HFFc6 (cell line): Measurements from ENCODE around the gene CTDSP2. TPM values are rescaled to one million over a fixed set of nuclear protein-coding genes. Genes with fewer than 3 reads are reported as not detected.
"Not testable (repeated sequence)": the region's sequence is repeated elsewhere in the genome, so short reads cannot be mapped to it uniquely, and the experiment has no call there.

Experiments
- DNase-seq: peaks from one replicate; pipeline ENCODE4 v3.0.0-alpha.2; 2018
- H3K27ac Mint-ChIP-seq: 2 replicates; pipeline ENCODE4 v1.8.0; 2020; ENCODE audit warnings: mild to moderate bottlenecking, mixed read lengths
- H3K27me3 Mint-ChIP-seq: 2 replicates; pipeline ENCODE4 v1.8.0; 2021; ENCODE audit warnings: mild to moderate bottlenecking, moderate library complexity, mixed read lengths; ENCODE audit not compliant: insufficient read depth
- H3K36me3 Mint-ChIP-seq: 2 replicates; pipeline ENCODE4 v1.8.0; 2021; ENCODE audit warnings: low read depth, mixed read lengths
- H3K4me1 Mint-ChIP-seq: 2 replicates; pipeline ENCODE4 v1.8.0; 2020; ENCODE audit warnings: low read depth, mixed read lengths
- H3K4me3 Mint-ChIP-seq: 2 replicates; pipeline ENCODE4 v1.8.0; 2020; ENCODE audit warnings: mild to moderate bottlenecking, moderate library complexity, mixed read lengths
- H3K9me3 Mint-ChIP-seq: 2 replicates; pipeline ENCODE4 v1.8.0; 2020; ENCODE audit warnings: mild to moderate bottlenecking, mixed read lengths
- total RNA-seq, 6 experiments: library from RNA; stranded (reverse); fragmentation: NEBNext Ultra II Directional; extraction: Animal tissue kit (Norgen Biotek cat#: 25700); gene quantifications; 2 replicates in 1 of 6; 3 replicates in 5 of 6; pipeline ENCODE4 v1.2.3, GENCODE V29; 2021
- TF ChIP-seq, protein P1 (sequence below): fragments of 200-600 bp; sonication (generic); IDR thresholded peaks from 2 replicates; pipeline ENCODE4 v1.5.0; 2021; ENCODE audit warnings: antibody characterized with exemption, mild to moderate bottlenecking

The CTDSP2 gene
- total RNA-seq, 6 experiments from 2014 or later = 99.2 to 128 (median 111) TPM

GRCh38 chr12:57889500-57889989 is 43.0 kb upstream of the CTDSP2 start:
- Mint-ChIP-seq H3K4me1 (peaks cover 82% of the 10 kb centered on the region), H3K9me3 (peaks cover 6% of the 10 kb centered on the region; the same call in 1 of the 2 replicates), H3K27me3 (peaks cover 1% of the 10 kb centered on the region; the same call in 1 of the 2 replicates), H3K4me3 (peak overlapping the region; percentile 78), H3K36me3 (no peaks in the 10 kb centered on the region), H3K27ac (peak overlapping the region; percentile 84)
- TF ChIP-seq, protein P1, sequence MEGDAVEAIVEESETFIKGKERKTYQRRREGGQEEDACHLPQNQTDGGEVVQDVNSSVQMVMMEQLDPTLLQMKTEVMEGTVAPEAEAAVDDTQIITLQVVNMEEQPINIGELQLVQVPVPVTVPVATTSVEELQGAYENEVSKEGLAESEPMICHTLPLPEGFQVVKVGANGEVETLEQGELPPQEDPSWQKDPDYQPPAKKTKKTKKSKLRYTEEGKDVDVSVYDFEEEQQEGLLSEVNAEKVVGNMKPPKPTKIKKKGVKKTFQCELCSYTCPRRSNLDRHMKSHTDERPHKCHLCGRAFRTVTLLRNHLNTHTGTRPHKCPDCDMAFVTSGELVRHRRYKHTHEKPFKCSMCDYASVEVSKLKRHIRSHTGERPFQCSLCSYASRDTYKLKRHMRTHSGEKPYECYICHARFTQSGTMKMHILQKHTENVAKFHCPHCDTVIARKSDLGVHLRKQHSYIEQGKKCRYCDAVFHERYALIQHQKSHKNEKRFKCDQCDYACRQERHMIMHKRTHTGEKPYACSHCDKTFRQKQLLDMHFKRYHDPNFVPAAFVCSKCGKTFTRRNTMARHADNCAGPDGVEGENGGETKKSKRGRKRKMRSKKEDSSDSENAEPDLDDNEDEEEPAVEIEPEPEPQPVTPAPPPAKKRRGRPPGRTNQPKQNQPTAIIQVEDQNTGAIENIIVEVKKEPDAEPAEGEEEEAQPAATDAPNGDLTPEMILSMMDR = no peak
- DNase-seq = peak; percentile 39

- Mint-ChIP-seq H3K36me3 (no peaks in the 10 kb centered on the region), H3K27me3 (peaks cover 1% of the 10 kb centered on the region; the same call in 1 of the 2 replicates), H3K4me3 (peak overlapping the region; percentile 78), H3K4me1 (peaks cover 73% of the 10 kb centered on the region), H3K9me3 (peaks cover 6% of the 10 kb centered on the region; the same call in 1 of the 2 replicates), H3K27ac (peak overlapping the region; percentile 84)
- TF ChIP-seq, protein P1 = no peak
- peak; percentile 73 for DNase-seq
Observed at GRCh38 chr12:57888409-57889157, 42.1 kb upstream of the CTDSP2 start.

GRCh38 chr12:57887631-57888408 is 41.3 kb upstream of the CTDSP2 start:
- peak; percentile 73 for DNase-seq
- Mint-ChIP-seq H3K27ac (peak overlapping the region; percentile 84), H3K4me3 (peak overlapping the region; percentile 78), H3K27me3 (peaks cover 1% of the 10 kb centered on the region; the same call in 1 of the 2 replicates), H3K36me3 (no peaks in the 10 kb centered on the region), H3K4me1 (peaks cover 66% of the 10 kb centered on the region), H3K9me3 (peaks cover 6% of the 10 kb centered on the region; the same call in 1 of the 2 replicates)
- TF ChIP-seq, protein P1 = no peak

DNA sequence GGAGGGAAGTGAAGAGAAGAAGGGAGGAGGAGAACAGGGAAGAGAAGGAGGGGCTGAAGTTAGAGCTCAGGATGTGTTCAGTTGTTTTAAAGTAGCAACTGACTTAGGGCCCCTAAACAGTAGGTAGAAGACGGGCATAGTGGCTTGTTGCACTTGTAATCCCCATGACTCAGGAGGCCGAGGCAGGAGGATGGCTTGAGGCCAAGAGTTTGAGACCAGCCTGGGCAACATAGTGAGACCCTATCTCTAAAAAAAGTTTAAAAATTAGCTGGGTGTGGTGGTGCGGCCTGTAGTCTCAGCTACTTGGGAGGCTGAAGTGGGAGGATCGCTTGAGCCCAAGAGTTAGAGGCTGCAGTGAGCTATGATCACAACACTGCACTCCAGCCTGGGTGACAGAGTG is 40.4 kb upstream of the CTDSP2 start:
- Mint-ChIP-seq H3K4me3 (peak overlapping the region; percentile 78), H3K4me1 (peaks cover 60% of the 10 kb centered on the region), H3K27ac (peak overlapping the region; percentile 45)
- not testable (repeated sequence) for DNase-seq, H3K9me3 Mint-ChIP-seq, H3K36me3 Mint-ChIP-seq, H3K27me3 Mint-ChIP-seq

DNA sequence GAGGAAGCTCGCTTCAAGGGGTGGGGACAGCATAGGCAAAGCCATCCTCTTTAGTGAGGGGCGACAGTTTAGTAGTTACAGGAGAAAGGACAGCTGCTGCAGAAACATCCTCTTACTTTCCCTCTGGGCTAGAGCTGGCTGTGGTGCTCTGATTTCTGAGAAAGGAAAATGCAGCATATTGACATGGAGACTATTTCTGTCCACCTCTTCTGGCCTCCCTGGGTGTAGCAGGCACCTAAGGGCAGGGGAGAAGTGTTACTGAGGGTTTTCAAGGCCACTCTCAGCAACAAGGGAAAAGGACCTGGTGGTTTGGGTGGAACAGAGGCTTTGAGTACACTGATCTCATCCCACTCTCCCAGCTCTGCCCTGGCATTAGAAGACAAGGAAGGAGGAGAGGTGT is 40.0 kb upstream of the CTDSP2 start:
- TF ChIP-seq, protein P1 = no peak
- Mint-ChIP-seq H3K9me3 (peaks cover 6% of the 10 kb centered on the region; the same call in 1 of the 2 replicates), H3K27ac (peak overlapping the region; percentile 45), H3K27me3 (peaks cover 1% of the 10 kb centered on the region; the same call in 1 of the 2 replicates), H3K4me1 (peaks cover 60% of the 10 kb centered on the region), H3K36me3 (no peaks in the 10 kb centered on the region), H3K4me3 (no peak overlapping the region; the same call in 1 of the 2 replicates)
- DNase-seq = no peak
